Measurements from ENCODE around the gene PALLD. TPM values are rescaled to one million over a fixed set of nuclear protein-coding genes. Genes with fewer than 3 reads are reported as not detected.

PALLD gene
- total RNA-seq, 1 donor from 2014 or later, result 179 TPM

GRCh38 chr4:168739886-168740285, 243.0 kb downstream of the PALLD start:
- Histone ChIP-seq H3K4me3 (no peak overlapping the region), H3K27me3 (no peaks in the 10 kb centered on the region), H3K4me1 (peaks cover 8% of the 10 kb centered on the region), H3K9me3 (no peaks in the 10 kb centered on the region), H3K27ac (no peak overlapping the region), H3K36me3 (no peaks in the 10 kb centered on the region)
- intact Hi-C loops (cut with DNase I), result no loop called here
- no peak for DNase-seq
- no peak for TF ChIP-seq CTCF (IDR thresholded peaks at IDR 0.05)
- no peak for ATAC-seq

- Histone ChIP-seq H3K4me3 (no peak overlapping the region), H3K4me1 (peaks cover 8% of the 10 kb centered on the region), H3K36me3 (no peaks in the 10 kb centered on the region), H3K9me3 (no peaks in the 10 kb centered on the region), H3K27me3 (no peaks in the 10 kb centered on the region), H3K27ac (no peak overlapping the region)
- no peak for TF ChIP-seq CTCF (IDR thresholded peaks at IDR 0.05)
- intact Hi-C loops (cut with DNase I), result no loop called here
- ATAC-seq (no peak), DNase-seq (no peak)
These were observed 243.8 kb downstream of the PALLD start for GRCh38 chr4:168740691-168741090.

GRCh38 chr4:168741281-168742173, 244.7 kb downstream of the PALLD start:
- TF ChIP-seq CTCF (IDR thresholded peaks at IDR 0.05), result no peak
- Histone ChIP-seq H3K27ac (peak overlapping the region; percentile 59), H3K36me3 (no peaks in the 10 kb centered on the region), H3K4me1 (peaks cover 8% of the 10 kb centered on the region), H3K4me3 (no peak overlapping the region), H3K9me3 (no peaks in the 10 kb centered on the region), H3K27me3 (no peaks in the 10 kb centered on the region)
- peak; percentile 83 for ATAC-seq
- intact Hi-C loops (cut with DNase I), result no loop called here
- DNase-seq, result peak; percentile 69

- Histone ChIP-seq H3K4me1 (peaks cover 8% of the 10 kb centered on the region), H3K27ac (peak overlapping the region; percentile 24), H3K36me3 (no peaks in the 10 kb centered on the region), H3K9me3 (no peaks in the 10 kb centered on the region), H3K27me3 (no peaks in the 10 kb centered on the region), H3K4me3 (no peak overlapping the region)
- intact Hi-C loops (cut with DNase I), result no loop called here
- no peak for TF ChIP-seq CTCF (IDR thresholded peaks at IDR 0.05)
- ATAC-seq (no peak), DNase-seq (no peak)
These were observed 246.3 kb downstream of the PALLD start for GRCh38 chr4:168743131-168743530.

GRCh38 chr4:168743601-168744000, 246.7 kb downstream of the PALLD start:
- peak overlapping the region; percentile 25 for H3K27ac ChIP-seq

More at GRCh38 chr4:168743601-168744000, 246.7 kb downstream of the PALLD start:
- TF ChIP-seq CTCF (IDR thresholded peaks at IDR 0.05), result no peak
- no peaks in the 10 kb centered on the region for H3K36me3 ChIP-seq
- DNase-seq (no peak), ATAC-seq (no peak)
- intact Hi-C loops (cut with DNase I), result no loop called here
- H3K27me3 ChIP-seq, result no peaks in the 10 kb centered on the region
- no peak overlapping the region for H3K4me3 ChIP-seq
- no peaks in the 10 kb centered on the region for H3K9me3 ChIP-seq
- peaks cover 8% of the 10 kb centered on the region for H3K4me1 ChIP-seq

Data from upper lobe of right lung (tissue), 1 donor.